Measurements from ENCODE around the gene CSMD2. TPM values are rescaled to one million over a fixed set of nuclear protein-coding genes. Genes with fewer than 3 reads are reported as not detected.

CSMD2 gene
- total RNA-seq, 1 donor from 2014 or later: 2.6 TPM

DNA sequence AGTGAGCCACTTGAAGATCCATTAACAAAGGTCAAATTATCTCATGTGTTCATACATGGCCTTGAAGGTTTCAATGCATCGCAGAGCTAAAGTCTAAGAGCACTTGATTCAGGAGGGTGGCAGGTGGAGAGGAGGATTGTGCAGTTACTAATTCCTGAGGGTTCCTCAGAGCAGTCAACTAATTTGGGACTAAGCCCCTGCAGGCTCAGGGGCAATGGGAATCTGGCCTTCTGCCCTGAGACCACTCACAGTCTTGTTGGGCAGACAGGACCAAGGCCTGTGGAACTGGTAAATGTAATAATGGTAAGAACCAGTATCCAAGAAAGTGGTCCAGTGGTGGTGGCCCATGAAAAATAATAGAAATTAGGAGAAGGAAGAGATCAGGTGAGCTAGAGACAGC, 428.5 kb downstream of the CSMD2 start:
- H3K79me2 ChIP-seq (ENCODE audit: low read depth): no peaks in the 10 kb centered on the region
- no peaks in the 10 kb centered on the region for H3K9me3 ChIP-seq (ENCODE audit: low read depth)
- H4K20me1 ChIP-seq (ENCODE audit: low read depth): no peaks in the 10 kb centered on the region
- Mint-ChIP-seq H3K4me3 (no peak overlapping the region), H3K36me3 (no peaks in the 10 kb centered on the region), H3K27me3 (ENCODE audit: insufficient read depth, low read depth) (no peaks in the 10 kb centered on the region), H3K9me3 (no peaks in the 10 kb centered on the region), H3K27ac (no peak overlapping the region), H3K4me1 (no peaks in the 10 kb centered on the region)
- H3F3A ChIP-seq (ENCODE audit: low read depth): no peaks in the 10 kb centered on the region
- no peak overlapping the region for H3K9ac ChIP-seq
- H3K36me3 ChIP-seq: no peaks in the 10 kb centered on the region
- H3K27ac ChIP-seq: no peak overlapping the region
- TF ChIP-seq, protein P1, sequence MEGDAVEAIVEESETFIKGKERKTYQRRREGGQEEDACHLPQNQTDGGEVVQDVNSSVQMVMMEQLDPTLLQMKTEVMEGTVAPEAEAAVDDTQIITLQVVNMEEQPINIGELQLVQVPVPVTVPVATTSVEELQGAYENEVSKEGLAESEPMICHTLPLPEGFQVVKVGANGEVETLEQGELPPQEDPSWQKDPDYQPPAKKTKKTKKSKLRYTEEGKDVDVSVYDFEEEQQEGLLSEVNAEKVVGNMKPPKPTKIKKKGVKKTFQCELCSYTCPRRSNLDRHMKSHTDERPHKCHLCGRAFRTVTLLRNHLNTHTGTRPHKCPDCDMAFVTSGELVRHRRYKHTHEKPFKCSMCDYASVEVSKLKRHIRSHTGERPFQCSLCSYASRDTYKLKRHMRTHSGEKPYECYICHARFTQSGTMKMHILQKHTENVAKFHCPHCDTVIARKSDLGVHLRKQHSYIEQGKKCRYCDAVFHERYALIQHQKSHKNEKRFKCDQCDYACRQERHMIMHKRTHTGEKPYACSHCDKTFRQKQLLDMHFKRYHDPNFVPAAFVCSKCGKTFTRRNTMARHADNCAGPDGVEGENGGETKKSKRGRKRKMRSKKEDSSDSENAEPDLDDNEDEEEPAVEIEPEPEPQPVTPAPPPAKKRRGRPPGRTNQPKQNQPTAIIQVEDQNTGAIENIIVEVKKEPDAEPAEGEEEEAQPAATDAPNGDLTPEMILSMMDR (IDR thresholded peaks at IDR 0.05): no peak
- TF ChIP-seq EZH2phosphoT487 (IDR thresholded peaks at IDR 0.05) (no peak), EZH2 (IDR thresholded peaks at IDR 0.05) (no peak)
- no peak overlapping the region for H3K4me2 ChIP-seq
- H3K4me1 ChIP-seq: no peaks in the 10 kb centered on the region
- no peaks in the 10 kb centered on the region for H3K27me3 ChIP-seq
- H3K4me3 ChIP-seq: no peak overlapping the region
- no peak for DNase-seq (ENCODE audit: low spot score)
- H2AFZ ChIP-seq (replicated peaks): no peak overlapping the region

DNA sequence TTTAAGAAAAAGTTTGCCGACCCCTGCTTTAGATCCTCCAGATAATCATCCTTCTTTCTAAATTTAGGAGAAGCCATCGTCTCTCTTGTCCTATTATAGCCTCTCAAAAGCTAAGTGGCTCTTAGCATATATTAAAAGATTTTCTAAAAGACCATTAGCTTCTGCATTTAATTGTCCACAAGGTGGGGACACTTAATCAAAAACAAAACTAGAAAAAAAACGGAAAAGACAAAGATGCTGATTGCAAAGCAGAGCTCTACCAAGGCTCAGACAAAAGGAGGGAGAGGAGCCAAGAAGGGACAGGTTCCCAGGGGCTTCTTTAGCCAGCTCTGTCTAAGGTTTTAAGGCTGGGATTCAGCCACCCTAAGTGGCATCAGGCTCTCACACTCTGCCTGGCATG, 429.4 kb downstream of the CSMD2 start:
- Mint-ChIP-seq H3K9me3 (no peaks in the 10 kb centered on the region), H3K36me3 (no peaks in the 10 kb centered on the region), H3K4me3 (no peak overlapping the region), H3K4me1 (no peaks in the 10 kb centered on the region), H3K27ac (no peak overlapping the region), H3K27me3 (ENCODE audit: insufficient read depth, low read depth) (no peaks in the 10 kb centered on the region)
- Histone ChIP-seq H3K9ac (no peak overlapping the region), H3K27ac (no peak overlapping the region), H4K20me1 (ENCODE audit: low read depth) (no peaks in the 10 kb centered on the region), H3K4me1 (no peaks in the 10 kb centered on the region), H3K9me3 (ENCODE audit: low read depth) (no peaks in the 10 kb centered on the region), H3K4me3 (no peak overlapping the region), H3K36me3 (no peaks in the 10 kb centered on the region), H3K4me2 (no peak overlapping the region), H3K79me2 (ENCODE audit: low read depth) (no peaks in the 10 kb centered on the region), H3F3A (ENCODE audit: low read depth) (no peaks in the 10 kb centered on the region), H3K27me3 (no peaks in the 10 kb centered on the region), H2AFZ (replicated peaks) (no peak overlapping the region)
- peak; percentile 9 for DNase-seq (ENCODE audit: low spot score)
- TF ChIP-seq EZH2 (IDR thresholded peaks at IDR 0.05): no peak
- TF ChIP-seq, protein P1 (IDR thresholded peaks at IDR 0.05): peak; percentile 43

DNA sequence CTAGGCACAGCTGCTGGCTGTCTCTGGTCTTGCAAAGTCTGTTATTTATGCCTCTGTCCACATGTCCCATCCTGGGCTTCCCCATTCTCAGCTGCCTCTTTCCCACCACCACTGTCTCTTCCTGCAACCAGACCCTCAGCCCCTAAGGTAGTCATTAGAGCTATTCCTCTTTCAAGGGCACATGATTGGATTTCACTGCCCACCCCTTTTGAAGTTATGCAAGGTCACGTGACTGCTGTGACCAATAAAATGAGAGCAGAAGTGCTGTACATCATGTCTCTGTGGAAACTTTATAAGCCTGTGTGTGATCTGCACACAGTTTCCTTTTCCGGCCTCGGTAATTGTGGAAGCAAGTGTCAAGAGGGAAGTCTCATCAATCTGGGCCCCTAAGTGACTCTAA, 437.7 kb downstream of the CSMD2 start:
- Histone ChIP-seq H3K4me1 (no peaks in the 10 kb centered on the region), H3K4me2 (no peak overlapping the region), H3F3A (ENCODE audit: low read depth) (no peaks in the 10 kb centered on the region), H3K4me3 (no peak overlapping the region), H3K9me3 (ENCODE audit: low read depth) (no peaks in the 10 kb centered on the region), H3K36me3 (no peaks in the 10 kb centered on the region), H3K79me2 (ENCODE audit: low read depth) (no peaks in the 10 kb centered on the region), H3K27me3 (no peaks in the 10 kb centered on the region), H2AFZ (replicated peaks) (no peak overlapping the region), H3K9ac (no peak overlapping the region), H4K20me1 (ENCODE audit: low read depth) (no peaks in the 10 kb centered on the region), H3K27ac (no peak overlapping the region)
- DNase-seq (ENCODE audit: low spot score): no peak
- TF ChIP-seq EZH2phosphoT487 (IDR thresholded peaks at IDR 0.05): no peak
- TF ChIP-seq, protein P1 (IDR thresholded peaks at IDR 0.05): no peak
- no peak for TF ChIP-seq EZH2 (IDR thresholded peaks at IDR 0.05)
- Mint-ChIP-seq H3K9me3 (no peaks in the 10 kb centered on the region), H3K4me1 (peaks cover 2% of the 10 kb centered on the region), H3K27ac (no peak overlapping the region), H3K27me3 (ENCODE audit: insufficient read depth, low read depth) (no peaks in the 10 kb centered on the region), H3K36me3 (peaks cover 2% of the 10 kb centered on the region), H3K4me3 (no peak overlapping the region)

Measured in neural progenitor cell (in vitro differentiated cells).